ENCODE measurements around the gene EZH2.

The EZH2 gene

GRCh38 chr7:148856891-148857290, 27.2 kb downstream of the EZH2 start:
- peak; percentile 18 for DNase-seq (ENCODE audit: low read depth, low spot score)

GRCh38 chr7:148856578-148856881, 27.6 kb downstream of the EZH2 start:
- no peak for DNase-seq (ENCODE audit: low read depth, low spot score)

DNA sequence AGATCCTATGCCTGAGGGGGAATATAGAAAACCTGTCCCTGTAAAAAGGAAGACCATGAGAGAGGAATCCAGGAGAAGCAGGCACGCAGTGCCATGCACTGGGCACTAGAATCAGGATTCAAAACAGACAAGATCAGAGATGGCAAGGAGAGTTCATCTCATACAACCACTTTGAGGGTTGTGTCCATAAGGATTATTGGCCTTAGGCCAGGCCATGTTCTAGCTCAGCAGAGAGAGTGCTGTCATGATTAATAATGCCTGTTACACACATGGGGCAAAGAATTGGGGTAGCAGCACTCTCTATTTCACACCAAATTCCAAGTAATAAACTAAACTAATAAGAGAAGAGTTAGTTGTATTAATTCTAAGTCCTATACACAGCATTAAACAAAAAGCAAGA, 29.1 kb downstream of the EZH2 start:
- DNase-seq (ENCODE audit: low read depth, low spot score) = no peak

GRCh38 chr7:148852272-148852671, 31.8 kb downstream of the EZH2 start:
- DNase-seq (ENCODE audit: low read depth, low spot score) = no peak

- no peak for DNase-seq (ENCODE audit: low read depth, low spot score)
Observed at GRCh38 chr7:148850564-148850963, 33.5 kb downstream of the EZH2 start.

DNA sequence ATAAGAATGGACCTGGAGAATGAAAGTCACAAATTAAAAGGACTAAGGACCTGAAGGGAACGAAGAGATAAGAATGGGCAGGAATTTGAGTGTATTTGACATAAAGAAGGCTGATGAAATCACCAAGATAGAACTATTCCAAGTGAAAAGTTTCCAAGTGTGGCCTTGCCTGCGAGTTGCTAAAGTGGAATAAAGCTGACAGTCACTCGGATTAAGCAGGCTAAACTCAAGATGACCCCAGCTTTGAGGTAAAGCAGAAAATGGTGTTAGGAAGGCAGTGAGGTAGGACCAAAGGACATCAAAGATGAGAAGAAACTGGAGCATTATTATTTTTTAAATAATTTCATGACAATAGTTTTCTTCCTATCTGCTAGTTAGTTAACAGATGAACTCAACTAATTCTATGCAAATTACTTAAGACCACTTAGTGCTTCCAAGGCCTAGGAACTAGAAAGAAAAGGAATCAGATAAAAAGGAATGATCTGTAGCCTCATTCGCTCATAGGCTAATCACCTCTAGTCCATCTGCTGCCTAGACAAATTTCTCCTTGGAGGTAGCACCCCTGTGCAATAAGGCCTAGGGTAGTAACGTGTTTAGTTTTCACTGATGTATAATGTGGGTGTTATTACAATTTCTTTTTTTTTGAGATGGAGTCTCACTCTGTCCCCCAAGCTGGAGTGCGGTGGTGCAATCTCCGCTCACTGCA, 34.5 kb downstream of the EZH2 start:
- peak; percentile 47 for DNase-seq (ENCODE audit: low read depth, low spot score)

GRCh38 chr7:148847815-148848734, 36.0 kb downstream of the EZH2 start:
- DNase-seq (ENCODE audit: low read depth, low spot score) = no peak

- no peak for DNase-seq (ENCODE audit: low read depth, low spot score)
Observed at GRCh38 chr7:148838905-148839304, 45.2 kb downstream of the EZH2 start.

DNA sequence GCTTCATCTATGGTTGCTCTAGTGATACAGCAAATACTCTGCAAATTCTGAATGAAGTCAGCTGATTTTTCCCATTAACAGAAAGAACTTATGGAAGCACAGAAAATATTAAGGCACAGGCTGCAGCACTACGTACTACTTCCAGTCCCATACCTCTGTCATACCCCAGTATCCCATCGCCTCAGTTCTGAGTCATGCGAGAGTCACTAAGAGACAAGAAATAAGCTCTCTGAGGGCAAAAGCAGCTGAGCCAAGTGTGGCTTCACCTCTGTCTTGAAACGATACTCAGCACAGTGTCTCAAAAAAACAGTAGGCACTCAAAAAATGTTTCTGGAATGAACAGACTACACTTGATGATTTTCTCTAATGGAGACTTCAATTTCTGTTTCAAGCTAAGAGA, 48.2 kb downstream of the EZH2 start:
- DNase-seq (ENCODE audit: low read depth, low spot score) = no peak

DNA sequence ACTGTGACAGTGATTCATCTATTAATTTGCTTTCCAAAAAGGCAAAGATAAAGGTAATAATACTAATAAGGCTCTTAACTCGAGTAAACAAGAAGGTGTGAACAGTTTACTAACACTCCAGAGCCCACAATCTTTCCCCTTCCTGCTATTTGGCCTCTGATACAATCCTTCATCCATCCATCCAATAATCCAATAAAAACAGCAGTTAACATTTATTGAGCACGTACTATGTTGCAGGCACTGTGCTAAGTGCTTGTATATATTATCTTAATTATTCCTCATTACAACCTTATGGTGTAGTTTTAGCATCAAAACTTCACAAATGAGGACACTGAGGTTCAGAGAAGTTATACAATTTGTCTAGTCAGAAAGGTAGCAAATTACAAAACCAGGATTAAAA, 49.5 kb downstream of the EZH2 start:
- no peak for DNase-seq (ENCODE audit: low read depth, low spot score)

- DNase-seq (ENCODE audit: low read depth, low spot score) = no peak
Observed at GRCh38 chr7:148831782-148832181, 52.3 kb downstream of the EZH2 start.

- no peak for DNase-seq (ENCODE audit: low read depth, low spot score)
Observed at GRCh38 chr7:148830897-148831692, 53.0 kb downstream of the EZH2 start.

GRCh38 chr7:148828965-148829364, 55.1 kb downstream of the EZH2 start:
- no peak for DNase-seq (ENCODE audit: low read depth, low spot score)

DNA sequence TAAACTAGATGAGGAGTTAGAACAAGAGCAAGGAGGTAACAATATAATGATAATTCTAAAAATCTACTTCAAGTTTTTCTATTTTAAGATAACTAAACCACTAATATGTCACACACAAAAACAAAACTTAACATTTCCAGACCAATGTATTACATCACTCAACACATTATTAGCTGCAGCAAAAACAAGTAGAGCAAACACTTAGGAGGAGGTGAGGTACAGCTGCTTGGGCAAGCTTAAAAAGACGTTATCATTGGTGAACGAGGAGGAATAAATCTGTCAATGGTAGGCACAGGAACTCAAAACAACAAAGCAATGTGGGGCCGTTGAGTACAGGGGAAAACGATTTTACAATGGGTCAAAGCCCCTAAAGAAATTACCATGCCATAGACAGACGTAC, 58.8 kb downstream of the EZH2 start:
- DNase-seq (ENCODE audit: low read depth, low spot score) = no peak

DNA sequence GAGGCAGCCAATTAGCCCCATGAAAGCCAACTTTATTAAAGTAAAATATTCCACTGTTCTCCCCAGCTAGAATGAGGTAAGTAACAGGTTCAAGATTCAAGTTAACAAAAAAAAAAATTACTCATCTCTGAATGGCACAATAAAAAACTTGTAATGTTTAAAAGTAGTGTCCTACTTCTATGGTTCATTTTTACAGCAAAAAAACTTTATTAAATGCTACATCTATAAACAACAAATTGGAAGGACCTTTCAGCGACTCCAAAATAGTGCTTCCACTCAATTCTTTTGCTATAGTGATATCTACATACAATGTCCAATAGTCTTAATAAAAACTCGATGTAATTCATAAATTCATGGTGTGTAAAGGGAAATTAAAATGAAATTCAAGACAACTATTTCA, 59.2 kb downstream of the EZH2 start:
- DNase-seq (ENCODE audit: low read depth, low spot score) = no peak

GRCh38 chr7:148821422-148821821, 62.7 kb downstream of the EZH2 start:
- DNase-seq (ENCODE audit: low read depth, low spot score) = no peak

DNA sequence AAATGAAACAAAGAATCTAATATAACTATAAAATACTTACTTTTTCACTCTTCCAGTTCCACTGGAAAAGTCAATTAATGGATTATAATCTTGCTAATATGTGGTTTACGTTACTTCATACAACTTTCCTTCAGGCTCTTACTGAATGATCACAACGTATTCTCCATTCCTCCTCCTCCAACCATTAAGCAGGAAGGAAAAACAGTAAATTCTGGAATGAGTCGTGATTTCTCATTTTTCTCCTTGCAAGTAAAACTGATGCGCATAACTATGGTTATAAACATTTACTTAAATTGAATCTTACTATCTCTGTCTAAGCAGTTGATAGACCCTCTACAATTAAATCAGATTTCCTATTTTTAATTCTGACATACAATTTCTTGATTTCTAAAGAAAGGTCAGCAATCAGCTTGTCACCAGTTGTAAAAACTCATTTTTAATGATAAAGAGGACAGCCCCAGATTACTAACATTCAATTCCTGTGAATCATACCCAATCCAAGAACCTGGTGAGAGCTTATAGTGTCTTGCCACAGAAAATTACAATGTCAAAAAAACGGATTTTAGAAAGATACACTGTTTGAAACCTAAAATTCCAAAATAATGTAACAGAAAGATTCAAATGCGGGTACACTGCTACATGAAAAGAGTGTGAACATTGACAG, 64.3 kb downstream of the EZH2 start:
- DNase-seq (ENCODE audit: low read depth, low spot score) = peak; percentile 43

GRCh38 chr7:148815612-148816011, 68.5 kb downstream of the EZH2 start:
- no peak for DNase-seq (ENCODE audit: low read depth, low spot score)

DNA sequence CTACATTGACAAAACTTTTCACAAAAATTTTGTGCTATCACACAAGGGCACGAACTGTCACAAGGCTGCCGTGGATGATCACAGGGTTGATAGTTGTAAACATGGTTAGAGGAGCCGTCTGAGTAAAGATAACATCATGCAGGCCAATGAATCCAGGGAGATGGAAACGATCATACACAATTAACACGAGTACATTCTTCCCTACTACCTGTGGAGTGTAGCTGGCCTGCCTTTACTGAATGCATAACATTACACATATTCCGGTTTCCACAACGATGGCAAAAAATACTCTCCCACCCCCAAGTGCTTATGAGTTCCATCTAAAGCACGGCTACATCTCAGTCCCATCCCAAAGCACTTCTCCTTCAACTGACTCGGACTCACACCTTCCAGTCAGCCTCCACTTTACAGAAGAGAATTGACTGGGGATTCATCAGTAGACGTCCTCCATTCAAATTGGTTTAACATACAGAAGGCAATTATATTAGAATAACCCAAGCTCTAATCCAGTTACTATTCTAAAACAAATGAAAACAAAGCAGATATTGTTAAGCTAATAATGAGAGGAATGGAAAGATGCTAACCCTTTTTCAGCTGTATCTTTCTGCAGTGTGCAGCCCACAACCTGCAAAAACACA, 69.0 kb downstream of the EZH2 start:
- no peak for DNase-seq (ENCODE audit: low read depth, low spot score)

GRCh38 chr7:148813890-148814289, 70.2 kb downstream of the EZH2 start:
- no peak for DNase-seq (ENCODE audit: low read depth, low spot score)

DNA sequence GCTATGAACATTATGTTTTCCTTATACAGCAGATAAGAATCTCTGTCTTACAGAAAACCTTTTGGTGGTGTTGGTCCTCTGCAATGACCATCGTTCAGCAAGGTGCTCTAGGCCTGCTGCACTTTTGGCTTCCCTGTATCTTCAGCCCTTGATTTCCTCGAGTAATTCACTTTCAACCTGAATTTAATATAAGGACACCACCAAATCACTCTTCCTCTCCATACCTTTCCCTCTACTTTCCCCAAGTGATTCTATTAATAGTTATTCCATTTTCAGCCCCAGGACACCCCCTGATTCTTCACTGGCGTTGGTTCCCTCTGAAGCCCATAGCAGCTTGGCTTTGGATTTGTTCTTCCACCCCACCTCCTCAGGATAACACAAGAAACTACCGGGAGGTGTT, 72.2 kb downstream of the EZH2 start:
- DNase-seq (ENCODE audit: low read depth, low spot score) = no peak
